GM12878 (cell line): ENCODE measurements around the gene ARAP1. TPM values are rescaled to one million over a fixed set of nuclear protein-coding genes. Genes with fewer than 3 reads are reported as not detected.
A peak's percentile ranks its signal among the peaks of the same experiment; 100 is the strongest.

Experiments
- ATAC-seq: fragments of 200-7000 bp; cut with Tn5 transposase; 3 replicates; pipeline ENCODE4 v1.9.1; 2020; ENCODE audit warnings: mild to moderate bottlenecking, moderate library complexity
- BruUV-seq: library from RNA; stranded (reverse); fragments of 400-500 nt; replicated peaks from 2 replicates; lab custom pipeline; 2021; lab: Mats Ljungman, UMichigan
- CTCF ChIA-PET: fragments of 300-600 bp; sonication (Branson Sonifier 250); formaldehyde crosslinking; extraction: SDS; loops from one replicate; lab custom pipeline; 2021; ENCODE audit warnings: inconsistent platforms; lab: Yijun Ruan, JAX
- POLR2A ChIA-PET: fragments of 350-600 bp; formaldehyde crosslinking; extraction: SDS; loops from one replicate; lab custom pipeline; 2021; ENCODE audit warnings: inconsistent platforms; lab: Charles Lee
- RAD21 ChIA-PET: fragments of 300-600 bp; sonication (Branson Sonifier 250); formaldehyde crosslinking; loops from one replicate; lab custom pipeline; 2023; ENCODE audit warnings: antibody characterized with exemption; ENCODE audit not compliant: unreplicated experiment; lab: Charles Lee
- SMC1A ChIA-PET: fragments of 300-600 bp; sonication (Branson Sonifier 250); formaldehyde crosslinking; loops from one replicate; lab custom pipeline; 2023; ENCODE audit not compliant: unreplicated experiment, uncharacterized antibody; lab: Charles Lee
- DNase-seq: peaks from one replicate; pipeline ENCODE4 v3.0.0-alpha.2; 2011; ENCODE audit warnings: low read depth, low spot score
- FAIRE-seq: peaks from 3 replicates; lab custom pipeline; 2011; peaks lifted over from hg19 to GRCh38; lab: Jason Lieb, UNC
- H2AFZ ChIP-seq: 2 replicates; pipeline ENCODE4 v1.6.0; 2011; ENCODE audit warnings: low read depth, low read length, control low read depth; ENCODE audit not compliant: control insufficient read depth
- H3K27ac ChIP-seq: 2 replicates; pipeline ENCODE4 v1.5.1; 2011; ENCODE audit warnings: control low read depth; ENCODE audit not compliant: control insufficient read depth, insufficient read depth
- H3K27me3 ChIP-seq, 2 experiments: replicated peaks in 1 of 2; 2 replicates each; pipeline versions ENCODE4 v1.6.0 to v1.6.1; 2011; ENCODE audit warnings: low read length in 1 of 2; ENCODE audit not compliant: control insufficient read depth in 2 of 2, insufficient read depth in 2 of 2
- H3K36me3 ChIP-seq, 2 experiments: 2 replicates each; pipeline ENCODE4 v1.5.1; 2011; ENCODE audit warnings: low read length in 1 of 2; ENCODE audit not compliant: control insufficient read depth in 2 of 2, insufficient read depth in 2 of 2
- H3K4me1 ChIP-seq: 2 replicates; pipeline ENCODE4 v1.6.1; 2011; ENCODE audit warnings: mild to moderate bottlenecking, low read length, moderate library complexity, mixed read lengths; ENCODE audit not compliant: control insufficient read depth, insufficient read depth
- H3K4me2 ChIP-seq: 2 replicates; pipeline ENCODE4 v1.6.0; 2011; ENCODE audit warnings: control low read depth; ENCODE audit not compliant: control insufficient read depth, insufficient read depth
- H3K4me3 ChIP-seq: fragments of 200-600 bp; sonication (generic); 2 replicates; pipeline ENCODE4 v1.5.1; 2016
- H3K79me2 ChIP-seq: 2 replicates; pipeline ENCODE4 v1.6.0; 2011; ENCODE audit warnings: low read length; ENCODE audit not compliant: control insufficient read depth, insufficient read depth
- H3K9ac ChIP-seq: 2 replicates; pipeline ENCODE4 v1.8.0; 2011; ENCODE audit warnings: low read length, control low read depth, mixed read lengths; ENCODE audit not compliant: control insufficient read depth, insufficient read depth
- H3K9me3 ChIP-seq: replicated peaks from 3 replicates; pipeline ENCODE4 v1.5.1; 2011; ENCODE audit warnings: mild to moderate bottlenecking, low read length; ENCODE audit not compliant: control insufficient read depth, insufficient read depth
- H4K20me1 ChIP-seq: 2 replicates; pipeline ENCODE4 v1.6.0; 2011; ENCODE audit not compliant: control insufficient read depth, insufficient read depth
- NFYA ChIP-seq: IDR thresholded peaks from 2 replicates; pipeline ENCODE4 v1.6.1; 2011; ENCODE audit warnings: low read depth, mild to moderate bottlenecking, low read length, improper control_type of control experiment, borderline replicate concordance
- POLR2AphosphoS5 ChIP-seq: IDR thresholded peaks from 2 replicates; pipeline ENCODE4 v1.6.1; 2011; ENCODE audit warnings: mild to moderate bottlenecking, low read length, inconsistent platforms
- WGBS: methylation state at CpG from one replicate; pipeline ENCODE4 v1.1.6; 2016; ENCODE audit warnings: low lambda C conversion rate; ENCODE audit not compliant: insufficient replicate concordance, insufficient coverage; ENCODE audit errors: missing lambda C conversion rate; 5-methylcytosine and 5-hydroxymethylcytosine counted together
- in situ Hi-C: fragments of 300-500 bp; cut with MboI; formaldehyde crosslinking; loops from 9 replicates; pipeline ENCODE4 v1.14.3; 2018; ENCODE audit warnings: mixed read lengths
- intact Hi-C: fragments of 100-400 bp; cut with micrococcal nuclease; formaldehyde crosslinking; loops from one replicate; pipeline ENCODE4 v1.14.2; 2022; ENCODE audit not compliant: unreplicated experiment
- polyA plus RNA-seq, 11 experiments: library from polyadenylated mRNA; depleted of rRNA in 4 of 11; unstranded in 6 of 11; stranded (reverse) in 5 of 11; fragments of >200 nt; fragmentation: Nextera tagmentation in 4 of 11; fragmentation: Illumina TruSeq in 1 of 11; extraction: Ambion mirVana in 4 of 11; extraction: Trizol in 1 of 11; gene quantifications; 1 replicate in 1 of 11; 2 replicates in 10 of 11; pipeline versions ENCODE4 v1.2.1 to v1.2.3, GENCODE V29; 2011 to 2016; ENCODE audit warnings: inconsistent platforms in 2 of 11, missing spikeins in 2 of 11, low read depth in 1 of 11
- total RNA-seq, 4 experiments: library from RNA; depleted of rRNA in 3 of 4; stranded (reverse); fragments of >200 nt in 3 of 4; fragmentation: Illumina TruSeq in 1 of 4; extraction: Trizol in 1 of 4; gene quantifications; 2 replicates each; pipeline versions ENCODE4 v1.2.1 to v1.2.3, GENCODE V29; 2013 to 2021
- TF ChIP-seq, protein P1 (sequence below): fragments of 450-650 bp; IDR thresholded peaks from 2 replicates; pipeline ENCODE4 v1.6.1; 2014; ENCODE audit warnings: mild to moderate bottlenecking
- TF ChIP-seq, protein P2 (sequence below): fragments of 450-650 bp; IDR thresholded peaks from 2 replicates; pipeline ENCODE4 v1.6.1; 2017; ENCODE audit warnings: mild to moderate bottlenecking
- TF ChIP-seq, protein P3 (sequence below), 3 experiments: IDR thresholded peaks in 2 of 3; conservative IDR thresholded peaks in 1 of 3; 2 replicates each; pipeline ENCODE4 v1.5.1; 2011; ENCODE audit warnings: low read depth in 3 of 3, low read length in 3 of 3, mild to moderate bottlenecking in 3 of 3, control low read depth in 2 of 3, moderate library complexity in 2 of 3, inconsistent platforms in 1 of 3, mixed read lengths in 1 of 3; ENCODE audit not compliant: control insufficient read depth in 2 of 3, insufficient read depth in 1 of 3; ENCODE audit errors: extremely low read depth in 1 of 3

The ARAP1 gene
- total and polyA plus RNA-seq, 10 of the 15 experiments (the other 5 are each of a cell fraction or from before 2014, with no cell fraction given) = 0.55 to 102 (median 51.0) TPM

GRCh38 chr11:72695354-72695753 lies 56.9 kb downstream of the ARAP1 start (continued):
- no peak for TF ChIP-seq NFYA
- TF ChIP-seq, protein P1, sequence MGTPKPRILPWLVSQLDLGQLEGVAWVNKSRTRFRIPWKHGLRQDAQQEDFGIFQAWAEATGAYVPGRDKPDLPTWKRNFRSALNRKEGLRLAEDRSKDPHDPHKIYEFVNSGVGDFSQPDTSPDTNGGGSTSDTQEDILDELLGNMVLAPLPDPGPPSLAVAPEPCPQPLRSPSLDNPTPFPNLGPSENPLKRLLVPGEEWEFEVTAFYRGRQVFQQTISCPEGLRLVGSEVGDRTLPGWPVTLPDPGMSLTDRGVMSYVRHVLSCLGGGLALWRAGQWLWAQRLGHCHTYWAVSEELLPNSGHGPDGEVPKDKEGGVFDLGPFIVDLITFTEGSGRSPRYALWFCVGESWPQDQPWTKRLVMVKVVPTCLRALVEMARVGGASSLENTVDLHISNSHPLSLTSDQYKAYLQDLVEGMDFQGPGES = no peak

DNA sequence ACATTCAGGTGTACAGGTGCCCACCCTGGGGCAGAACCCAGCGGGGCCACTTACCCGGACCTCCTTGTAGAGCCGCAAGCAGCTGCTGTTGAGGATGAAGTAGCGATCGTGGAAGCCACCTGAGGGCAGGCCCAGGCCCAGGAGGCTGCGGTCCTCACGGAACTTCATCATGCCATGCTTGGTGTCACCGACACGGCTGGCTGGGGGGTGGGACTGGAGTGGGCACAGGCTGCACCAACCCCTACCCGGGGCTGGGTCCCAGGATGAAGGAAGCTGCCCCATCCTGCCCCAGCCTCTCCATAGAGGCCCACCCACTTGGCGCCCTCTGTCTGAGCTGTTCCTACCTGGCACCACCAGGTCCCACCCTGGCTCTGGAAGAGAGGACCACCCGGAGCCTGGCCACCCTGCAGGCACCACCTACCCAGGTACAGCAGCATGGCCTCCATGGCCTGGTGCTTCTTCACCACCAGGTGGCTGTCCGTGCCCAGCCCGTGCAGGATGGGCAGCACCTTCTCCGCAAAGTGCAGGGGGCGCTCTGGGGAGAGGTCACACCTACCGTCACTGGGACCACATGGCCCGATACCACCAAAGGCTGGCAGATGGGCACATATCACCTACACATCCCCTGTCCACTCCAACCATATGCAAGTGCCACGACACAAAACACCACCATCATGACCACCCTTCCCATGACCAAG lies 58.8 kb downstream of the ARAP1 start:
- Histone ChIP-seq H3K4me3 (no peak overlapping the region), H3K79me2 (no peaks in the 10 kb centered on the region), H2AFZ (no peak overlapping the region), H3K9me3 (no peaks in the 10 kb centered on the region), H3K27me3 (no peaks in the 10 kb centered on the region), H3K27ac (no peak overlapping the region), H3K4me1 (no peaks in the 10 kb centered on the region), H4K20me1 (no peaks in the 10 kb centered on the region), H3K36me3 (peaks cover 43 to 44% of the 10 kb centered on the region in 2 experiments), H3K4me2 (no peak overlapping the region), H3K9ac (no peak overlapping the region)
- RAD21 ChIA-PET = no interaction called here
- in situ Hi-C loops (no loop called here), intact Hi-C loops (no loop called here)
- no TSS peak for BruUV-seq
- ATAC-seq = no peak
- FAIRE-seq = no peak
- SMC1A ChIA-PET = interaction anchor here (1.0 kb wide), 1 partner anchor 11 kb away, joined by 3 read pairs; no protein-coding TSS in a partner anchor
- no peak for DNase-seq
- CTCF ChIA-PET = no interaction called here
- POLR2A ChIA-PET = no interaction called here
- 98% methylated on average over 19 of the region's 19 CpGs for WGBS
- TF ChIP-seq, protein P2, sequence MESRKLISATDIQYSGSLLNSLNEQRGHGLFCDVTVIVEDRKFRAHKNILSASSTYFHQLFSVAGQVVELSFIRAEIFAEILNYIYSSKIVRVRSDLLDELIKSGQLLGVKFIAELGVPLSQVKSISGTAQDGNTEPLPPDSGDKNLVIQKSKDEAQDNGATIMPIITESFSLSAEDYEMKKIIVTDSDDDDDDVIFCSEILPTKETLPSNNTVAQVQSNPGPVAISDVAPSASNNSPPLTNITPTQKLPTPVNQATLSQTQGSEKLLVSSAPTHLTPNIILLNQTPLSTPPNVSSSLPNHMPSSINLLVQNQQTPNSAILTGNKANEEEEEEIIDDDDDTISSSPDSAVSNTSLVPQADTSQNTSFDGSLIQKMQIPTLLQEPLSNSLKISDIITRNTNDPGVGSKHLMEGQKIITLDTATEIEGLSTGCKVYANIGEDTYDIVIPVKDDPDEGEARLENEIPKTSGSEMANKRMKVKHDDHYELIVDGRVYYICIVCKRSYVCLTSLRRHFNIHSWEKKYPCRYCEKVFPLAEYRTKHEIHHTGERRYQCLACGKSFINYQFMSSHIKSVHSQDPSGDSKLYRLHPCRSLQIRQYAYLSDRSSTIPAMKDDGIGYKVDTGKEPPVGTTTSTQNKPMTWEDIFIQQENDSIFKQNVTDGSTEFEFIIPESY = 0 out of 2 replicates have a peak, but pooled peaks have one; percentile 38
- no peak for TF ChIP-seq POLR2AphosphoS5
- TF ChIP-seq, protein P3, sequence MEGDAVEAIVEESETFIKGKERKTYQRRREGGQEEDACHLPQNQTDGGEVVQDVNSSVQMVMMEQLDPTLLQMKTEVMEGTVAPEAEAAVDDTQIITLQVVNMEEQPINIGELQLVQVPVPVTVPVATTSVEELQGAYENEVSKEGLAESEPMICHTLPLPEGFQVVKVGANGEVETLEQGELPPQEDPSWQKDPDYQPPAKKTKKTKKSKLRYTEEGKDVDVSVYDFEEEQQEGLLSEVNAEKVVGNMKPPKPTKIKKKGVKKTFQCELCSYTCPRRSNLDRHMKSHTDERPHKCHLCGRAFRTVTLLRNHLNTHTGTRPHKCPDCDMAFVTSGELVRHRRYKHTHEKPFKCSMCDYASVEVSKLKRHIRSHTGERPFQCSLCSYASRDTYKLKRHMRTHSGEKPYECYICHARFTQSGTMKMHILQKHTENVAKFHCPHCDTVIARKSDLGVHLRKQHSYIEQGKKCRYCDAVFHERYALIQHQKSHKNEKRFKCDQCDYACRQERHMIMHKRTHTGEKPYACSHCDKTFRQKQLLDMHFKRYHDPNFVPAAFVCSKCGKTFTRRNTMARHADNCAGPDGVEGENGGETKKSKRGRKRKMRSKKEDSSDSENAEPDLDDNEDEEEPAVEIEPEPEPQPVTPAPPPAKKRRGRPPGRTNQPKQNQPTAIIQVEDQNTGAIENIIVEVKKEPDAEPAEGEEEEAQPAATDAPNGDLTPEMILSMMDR (IDR thresholded peaks at IDR 0.05 in 2 of 3, conservative IDR thresholded peaks at IDR 0.05 in 1 of 3; ENCODE audit: control insufficient read depth in 2 of 3, extremely low read depth in 1 of 3, insufficient read depth in 1 of 3, low read depth in 3 of 3, low read length in 3 of 3) = 0 out of 6 replicates have a peak, but pooled peaks of 1 of the 3 experiments have one; percentile 8
